RPMI7951 (cell line): ENCODE measurements around the gene CREB3L2. TPM values are rescaled to one million over a fixed set of nuclear protein-coding genes. Genes with fewer than 3 reads are reported as not detected.
"Not testable (repeated sequence)": the region's sequence is repeated elsewhere in the genome, so short reads cannot be mapped to it uniquely, and the experiment has no call there.

Experiments
- DNase-seq: peaks from one replicate; pipeline ENCODE4 v3.0.0-alpha.2; 2012; ENCODE audit warnings: low read depth
- total RNA-seq: library from RNA; depleted of rRNA; stranded (reverse); fragments of >200 nt; shearing (Covaris generic); gene quantifications from 2 replicates; pipeline ENCODE4 v1.2.3, GENCODE V29; 2014

Gene CREB3L2
- total RNA-seq, 1 experiment from 2014 or later: 23.8 TPM

DNA sequence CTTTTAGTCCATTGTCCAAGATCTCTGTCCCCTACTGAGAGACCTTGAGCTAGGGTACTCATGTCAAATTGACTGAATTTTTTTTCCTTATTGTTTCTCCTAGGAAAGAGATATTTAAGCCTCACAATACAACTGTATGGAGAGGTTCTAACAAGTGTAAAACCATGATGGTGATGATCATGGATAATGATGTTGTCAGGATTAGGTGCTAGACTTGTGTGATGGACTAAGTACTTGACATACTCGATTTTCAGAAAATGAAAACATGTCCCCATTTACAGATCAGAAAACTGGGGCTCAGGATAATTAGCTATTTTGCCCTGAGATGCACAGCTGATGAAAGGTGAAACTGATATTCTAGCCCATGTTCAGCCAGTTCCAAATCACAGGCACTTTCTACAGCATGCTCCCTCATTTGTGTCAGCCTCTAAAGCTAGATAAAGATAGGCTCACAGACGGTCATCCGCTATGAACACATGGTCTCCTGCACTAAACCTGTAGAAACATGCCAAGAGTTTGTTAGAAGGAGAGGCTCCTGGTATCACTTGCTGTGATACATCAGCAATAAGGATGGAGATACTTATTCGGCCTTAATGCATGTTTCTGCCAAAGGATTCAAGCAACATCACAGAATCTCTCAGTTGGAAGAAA, 67.6 kb downstream of the CREB3L2 start:
- DNase-seq: no peak

- DNase-seq: peak; percentile 83
Measured at GRCh38 chr7:137933270-137934017, 68.4 kb downstream of the CREB3L2 start.

- peak; percentile 60 for DNase-seq
Measured at GRCh38 chr7:137932881-137933269, 69.0 kb downstream of the CREB3L2 start.

- DNase-seq: no peak
Measured at GRCh38 chr7:137931823-137932222, 70.1 kb downstream of the CREB3L2 start.

GRCh38 chr7:137930581-137930980, 71.3 kb downstream of the CREB3L2 start:
- DNase-seq: peak; percentile 28

DNA sequence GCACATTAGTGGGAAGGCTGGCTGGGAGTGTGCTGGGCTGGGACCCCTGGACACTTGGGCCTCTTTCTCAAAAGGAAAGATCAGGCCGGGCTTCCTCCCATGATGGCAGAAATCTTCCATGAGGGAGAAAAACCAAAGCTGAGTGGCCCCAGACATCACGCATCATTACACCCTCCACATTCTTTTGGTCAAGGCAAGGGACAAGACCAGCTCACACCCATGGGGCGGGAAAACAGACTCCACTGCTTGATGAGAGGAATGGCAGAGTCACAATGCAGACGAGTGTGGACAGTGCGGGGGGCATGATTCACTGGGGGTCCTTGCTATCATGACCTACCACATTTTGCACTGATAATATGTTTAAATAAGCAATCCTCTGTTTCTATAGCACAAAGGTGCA, 73.3 kb downstream of the CREB3L2 start:
- no peak for DNase-seq

- no peak for DNase-seq
Measured at GRCh38 chr7:137927386-137927785, 74.5 kb downstream of the CREB3L2 start.

DNA sequence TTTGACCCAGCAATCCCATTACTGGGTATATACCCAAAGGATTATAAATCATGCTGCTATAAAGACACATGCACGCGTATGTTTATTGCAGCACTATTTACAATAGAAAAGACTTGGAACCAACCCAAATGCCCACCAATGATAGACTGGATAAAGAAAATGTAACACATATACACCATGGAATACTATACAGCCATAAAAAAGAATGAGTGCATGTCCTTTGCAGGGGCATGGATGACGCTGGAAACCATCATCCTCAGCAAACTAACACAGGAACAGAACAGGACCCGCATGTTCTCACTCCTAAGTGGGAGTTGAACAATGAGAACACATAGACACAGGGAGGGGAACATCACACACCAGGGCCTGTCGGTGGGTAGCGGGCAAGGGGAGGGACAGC, 75.7 kb downstream of the CREB3L2 start:
- not testable (repeated sequence) for DNase-seq

GRCh38 chr7:137925754-137926153, 76.1 kb downstream of the CREB3L2 start:
- no peak for DNase-seq

GRCh38 chr7:137925091-137925490, 76.8 kb downstream of the CREB3L2 start:
- DNase-seq: no peak

- peak; percentile 74 for DNase-seq
Measured at GRCh38 chr7:137923380-137923779, 78.5 kb downstream of the CREB3L2 start.

DNA sequence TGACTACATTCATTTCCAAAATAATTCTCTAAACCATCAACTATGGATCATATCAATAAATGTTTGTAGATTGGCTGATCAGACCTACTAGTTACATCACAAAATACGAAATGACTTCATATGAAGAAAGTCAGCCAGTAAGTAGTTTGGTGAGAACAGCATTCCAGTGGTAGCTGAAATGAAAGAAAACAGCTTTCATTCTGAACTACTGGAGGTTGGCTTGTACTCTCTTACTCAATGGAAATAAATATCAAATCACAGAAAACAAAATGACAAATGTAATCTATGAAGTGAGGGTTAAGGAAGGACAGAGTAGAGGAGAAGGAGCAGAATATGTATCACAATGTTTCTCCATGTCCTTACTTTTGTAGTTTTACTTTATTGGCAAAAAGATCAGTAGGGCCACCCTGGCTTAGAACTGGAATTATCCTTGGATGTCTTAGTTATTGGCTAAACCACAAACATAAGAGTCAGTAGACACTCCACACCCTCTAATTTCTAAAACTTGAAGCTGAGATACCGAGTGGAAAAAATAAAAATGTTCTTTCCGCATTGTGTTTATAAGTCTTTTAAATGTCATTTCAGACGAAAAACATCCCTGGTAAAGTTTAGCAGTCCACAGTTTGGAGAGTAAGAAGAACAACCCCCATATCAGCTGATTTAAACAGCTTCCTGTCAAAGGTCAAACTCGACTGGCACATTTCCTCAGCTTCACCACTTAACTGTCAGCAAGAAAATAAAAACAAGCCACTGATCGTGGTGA, 81.1 kb downstream of the CREB3L2 start:
- no peak for DNase-seq

- no peak for DNase-seq
Measured at GRCh38 chr7:137919987-137920386, 81.9 kb downstream of the CREB3L2 start.

DNA sequence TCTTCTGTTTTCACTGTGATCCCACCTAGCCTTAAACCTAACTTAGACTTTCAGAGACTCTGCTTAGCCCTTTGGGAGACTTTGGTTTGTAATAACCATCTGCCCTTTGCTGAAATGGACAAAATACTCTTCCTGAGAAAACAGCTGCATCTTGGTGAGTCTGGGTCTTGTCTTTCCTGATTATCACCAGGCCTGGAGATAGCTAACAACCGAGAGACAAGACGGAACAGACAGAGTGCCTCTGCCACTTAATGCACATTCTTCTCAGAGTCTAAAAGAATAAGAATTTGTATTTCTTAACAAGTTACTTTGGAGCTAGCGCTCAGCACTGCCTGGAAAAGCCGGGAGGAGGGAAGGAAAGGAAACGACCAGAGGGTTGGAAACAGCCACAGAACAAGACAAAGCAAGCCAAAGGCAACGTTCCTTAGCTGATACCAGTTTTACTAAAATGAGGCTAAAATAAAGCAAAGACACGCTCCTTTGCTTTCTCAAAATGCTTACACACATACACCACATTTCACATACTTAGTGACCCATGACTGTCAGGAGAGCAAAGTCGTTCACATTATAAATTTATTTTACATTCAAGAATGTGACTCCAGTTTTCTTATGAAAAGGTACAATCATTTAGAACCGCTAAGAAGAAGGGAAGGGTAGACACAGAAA, 84.8 kb downstream of the CREB3L2 start:
- DNase-seq: no peak

GRCh38 chr7:137916564-137916963, 85.3 kb downstream of the CREB3L2 start:
- DNase-seq: no peak

GRCh38 chr7:137915266-137915665, 86.6 kb downstream of the CREB3L2 start:
- DNase-seq: no peak

GRCh38 chr7:137913985-137914384, 87.9 kb downstream of the CREB3L2 start:
- DNase-seq: no peak

GRCh38 chr7:137909042-137909441, 92.8 kb downstream of the CREB3L2 start:
- no peak for DNase-seq

DNA sequence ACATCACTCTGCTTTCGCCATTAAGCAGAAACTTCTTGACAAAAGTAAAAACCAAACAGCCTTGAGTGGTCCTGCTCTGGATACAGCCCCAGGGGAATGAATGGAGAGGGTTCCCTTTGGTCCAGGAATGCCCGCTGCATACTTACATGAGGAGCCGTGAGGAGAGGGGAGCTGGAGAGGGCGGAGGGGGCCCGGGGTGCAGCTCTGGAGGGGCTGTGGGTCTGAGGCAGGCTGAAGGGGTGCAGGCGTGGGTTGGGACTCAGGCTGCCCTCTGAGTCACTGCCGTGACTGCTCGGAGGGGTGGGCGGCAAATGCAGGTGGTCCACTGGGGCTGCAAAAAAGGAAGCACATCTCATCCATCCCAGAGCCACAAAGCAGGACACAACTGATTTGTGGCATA, 93.8 kb downstream of the CREB3L2 start:
- DNase-seq: no peak

- DNase-seq: not testable (repeated sequence)
Measured at GRCh38 chr7:137906636-137907035, 95.2 kb downstream of the CREB3L2 start.

- DNase-seq: no peak
Measured at GRCh38 chr7:137904833-137905232, 97.1 kb downstream of the CREB3L2 start.
